ENCODE measurements around the gene SOCS6.
A peak's percentile ranks its signal among the peaks of the same experiment; 100 is the strongest.
"Not testable (repeated sequence)": the region's sequence is repeated elsewhere in the genome, so short reads cannot be mapped to it uniquely, and the experiment has no call there.

The SOCS6 gene, protein sequence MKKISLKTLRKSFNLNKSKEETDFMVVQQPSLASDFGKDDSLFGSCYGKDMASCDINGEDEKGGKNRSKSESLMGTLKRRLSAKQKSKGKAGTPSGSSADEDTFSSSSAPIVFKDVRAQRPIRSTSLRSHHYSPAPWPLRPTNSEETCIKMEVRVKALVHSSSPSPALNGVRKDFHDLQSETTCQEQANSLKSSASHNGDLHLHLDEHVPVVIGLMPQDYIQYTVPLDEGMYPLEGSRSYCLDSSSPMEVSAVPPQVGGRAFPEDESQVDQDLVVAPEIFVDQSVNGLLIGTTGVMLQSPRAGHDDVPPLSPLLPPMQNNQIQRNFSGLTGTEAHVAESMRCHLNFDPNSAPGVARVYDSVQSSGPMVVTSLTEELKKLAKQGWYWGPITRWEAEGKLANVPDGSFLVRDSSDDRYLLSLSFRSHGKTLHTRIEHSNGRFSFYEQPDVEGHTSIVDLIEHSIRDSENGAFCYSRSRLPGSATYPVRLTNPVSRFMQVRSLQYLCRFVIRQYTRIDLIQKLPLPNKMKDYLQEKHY

DNA sequence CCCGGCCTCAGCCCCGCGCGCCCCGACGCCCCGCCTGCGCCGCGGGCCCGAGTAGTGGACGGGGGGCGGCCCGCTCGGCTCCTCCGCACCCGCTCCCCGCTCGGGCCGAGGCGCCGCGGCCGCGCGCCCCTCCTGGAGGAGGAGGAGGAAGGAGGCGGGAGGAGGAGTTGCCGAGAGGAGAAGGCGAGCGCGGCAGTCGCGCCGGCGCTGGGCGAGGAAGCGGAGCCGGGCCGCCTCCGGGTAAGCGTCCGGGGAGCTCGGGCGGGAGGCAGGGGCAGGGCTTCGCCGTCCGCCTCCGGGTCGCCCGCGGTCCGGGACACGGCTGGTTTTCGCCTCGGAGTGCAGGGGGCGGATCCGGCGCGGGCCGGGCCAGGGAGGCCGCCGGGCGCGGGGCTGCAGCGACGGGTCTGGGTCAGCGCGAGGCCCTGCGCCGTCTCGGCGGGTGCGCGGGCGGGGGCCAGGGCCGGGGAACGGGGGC is at the start of gene SOCS6:
Gene SOCS6 (plus strand): TSS at position 195 of the 478 bp plus-strand sequence. CDS start 35,624 bp downstream, outside the sequence.
- DNase-seq (ENCODE audit: low spot score), result peak; percentile 88

DNA sequence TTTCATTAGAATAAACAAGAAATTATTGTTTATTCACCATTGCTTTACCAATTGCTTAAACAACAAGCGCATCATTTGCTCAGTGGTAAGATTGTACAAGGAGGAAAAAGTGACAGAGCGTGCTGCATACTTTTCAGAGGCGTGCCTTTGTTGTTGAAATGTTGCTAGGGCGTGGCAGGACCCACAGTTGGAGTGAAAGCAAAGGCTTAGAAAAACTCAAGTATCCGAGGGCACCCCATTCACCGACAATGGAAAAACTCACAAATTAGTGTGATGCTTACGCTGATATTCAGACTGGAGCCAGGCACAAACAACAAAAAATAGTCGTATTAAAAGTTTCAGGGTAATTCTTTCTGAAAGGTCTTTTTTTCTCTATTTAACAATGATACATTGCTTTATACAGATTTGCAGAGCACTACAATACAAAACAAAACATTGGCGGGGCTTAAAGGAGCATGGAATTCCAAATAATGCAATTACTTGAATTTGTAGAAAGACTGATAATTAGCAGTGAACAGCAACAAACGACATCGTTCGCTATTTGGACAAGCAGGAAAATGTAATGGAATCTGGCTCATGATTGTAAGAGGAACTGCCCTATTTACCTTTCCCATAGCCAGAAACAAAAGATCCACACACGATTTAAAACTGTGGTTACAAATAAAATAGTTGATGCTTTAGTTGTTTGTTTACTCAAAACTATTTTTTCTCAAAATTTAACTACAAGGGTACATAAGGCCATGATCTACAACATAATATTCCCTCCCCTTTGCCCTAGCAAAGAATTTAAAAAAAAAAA is 45.5 kb upstream of the SOCS6 start:
- no peak for DNase-seq (ENCODE audit: low spot score)

DNA sequence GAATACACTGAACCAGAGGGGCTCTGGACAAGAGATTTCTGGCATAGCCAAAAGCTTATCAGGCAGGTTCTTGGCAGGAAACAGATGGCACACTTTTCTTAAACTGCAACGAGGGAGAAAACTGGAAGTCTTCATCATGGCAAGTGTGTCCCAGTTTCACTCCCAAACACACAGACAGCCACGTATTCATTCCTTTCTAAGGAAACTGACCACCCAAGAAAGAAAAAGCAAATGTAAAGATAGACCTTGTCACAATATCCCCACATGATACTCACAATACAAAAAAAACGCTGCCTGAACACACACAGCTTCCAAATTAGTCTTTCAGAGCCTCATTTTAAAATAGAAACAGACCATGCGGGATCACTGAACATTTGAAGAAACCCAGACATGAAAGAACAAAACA is 42.8 kb upstream of the SOCS6 start:
- no peak for DNase-seq (ENCODE audit: low spot score)

DNA sequence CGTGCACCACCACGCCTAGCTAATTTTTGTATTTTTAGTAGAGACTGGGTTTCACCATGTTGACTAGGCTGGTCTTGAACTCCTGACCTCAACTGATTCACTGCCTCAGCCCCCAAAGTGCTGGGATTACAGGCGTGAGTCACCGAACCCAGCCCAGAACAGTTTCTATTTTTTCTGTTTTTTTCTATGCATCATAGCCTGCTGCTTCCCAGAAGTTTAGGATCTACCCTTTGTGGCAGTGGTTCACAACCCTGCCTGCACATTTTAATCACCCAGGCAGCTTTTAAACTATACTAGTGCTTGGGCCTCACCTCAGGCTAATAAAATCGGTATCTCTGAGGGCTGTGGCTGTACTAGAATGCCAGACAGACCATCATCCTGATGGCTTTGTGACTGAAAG is 39.7 kb upstream of the SOCS6 start:
- DNase-seq (ENCODE audit: low spot score), result no peak

DNA sequence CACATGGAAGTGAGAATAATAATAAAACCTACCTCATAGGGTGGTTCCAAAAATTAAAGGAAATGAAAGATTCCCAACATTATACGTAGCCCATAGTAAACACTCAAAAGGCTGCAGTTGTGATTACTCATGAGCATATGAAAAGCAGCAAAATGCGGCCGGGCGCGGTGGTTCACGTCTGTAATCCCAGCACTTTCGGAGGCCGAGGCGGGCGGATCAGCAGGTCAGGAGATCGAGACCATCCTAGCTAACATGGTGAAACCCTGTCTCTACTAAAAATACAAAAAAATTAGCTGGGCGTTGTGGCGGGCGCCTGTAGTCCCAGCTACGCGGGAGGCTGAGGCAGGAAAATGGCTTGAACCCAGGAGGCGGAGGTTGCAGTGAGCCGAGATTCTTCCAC is 39.0 kb upstream of the SOCS6 start:
- DNase-seq (ENCODE audit: low spot score), result not testable (repeated sequence)

DNA sequence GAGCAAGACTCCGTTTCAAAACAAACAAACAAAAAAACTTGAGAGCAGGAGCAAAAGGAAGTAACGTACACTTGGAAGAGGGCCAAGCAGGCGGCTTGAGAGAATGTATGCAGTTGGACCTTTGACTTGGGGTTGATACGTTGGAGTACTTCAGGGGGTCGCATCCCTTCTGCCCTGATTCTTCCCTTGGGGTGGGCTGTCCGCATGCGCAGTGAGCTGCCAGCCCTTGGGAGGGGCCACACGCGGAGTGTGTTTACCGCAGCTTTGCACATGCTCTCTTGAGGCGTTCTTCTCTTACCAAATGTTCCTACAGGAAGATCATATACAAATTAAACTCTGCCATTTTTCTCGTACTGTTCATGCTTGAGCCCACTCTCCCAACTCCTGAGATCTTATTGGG is 38.1 kb upstream of the SOCS6 start:
- no peak for DNase-seq (ENCODE audit: low spot score)

DNA sequence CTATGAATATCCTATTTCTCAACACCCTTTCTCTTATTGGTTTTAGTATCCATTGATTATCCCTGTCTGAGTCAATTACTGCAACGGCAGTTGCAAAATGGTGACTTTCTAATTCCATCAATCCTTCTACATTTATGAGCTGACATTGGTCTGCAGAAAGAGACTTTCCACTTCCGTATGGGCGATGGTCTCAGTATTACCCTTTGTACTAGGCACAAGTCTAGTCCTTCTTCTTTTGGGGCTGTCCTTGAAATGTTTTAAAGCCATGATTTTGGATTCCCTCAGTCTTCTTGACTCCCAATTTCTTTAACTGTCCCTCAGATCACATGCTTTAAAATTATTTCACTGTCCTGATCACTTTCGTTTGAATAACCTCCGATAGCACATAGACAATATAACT is 32.7 kb upstream of the SOCS6 start:
- DNase-seq (ENCODE audit: low spot score), result no peak

DNA sequence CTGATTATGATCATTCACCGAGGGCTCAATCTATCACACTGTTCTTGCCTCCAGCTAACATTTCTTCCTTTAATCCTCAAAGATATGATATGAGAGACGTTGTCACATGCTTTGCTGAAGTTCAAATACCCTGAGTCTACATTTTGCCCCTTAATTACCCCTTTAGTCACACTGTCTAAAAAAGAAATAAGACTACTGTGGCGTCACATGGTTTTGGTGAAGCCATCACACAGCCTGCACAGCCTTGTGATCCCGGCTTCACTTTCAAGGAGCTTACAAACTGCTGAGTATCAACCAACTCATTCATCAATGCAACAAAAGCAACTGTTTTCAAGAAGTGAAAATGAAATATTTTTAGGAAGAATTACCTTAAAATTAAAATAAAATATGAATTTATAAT is 31.9 kb upstream of the SOCS6 start:
- DNase-seq (ENCODE audit: low spot score), result no peak

DNA sequence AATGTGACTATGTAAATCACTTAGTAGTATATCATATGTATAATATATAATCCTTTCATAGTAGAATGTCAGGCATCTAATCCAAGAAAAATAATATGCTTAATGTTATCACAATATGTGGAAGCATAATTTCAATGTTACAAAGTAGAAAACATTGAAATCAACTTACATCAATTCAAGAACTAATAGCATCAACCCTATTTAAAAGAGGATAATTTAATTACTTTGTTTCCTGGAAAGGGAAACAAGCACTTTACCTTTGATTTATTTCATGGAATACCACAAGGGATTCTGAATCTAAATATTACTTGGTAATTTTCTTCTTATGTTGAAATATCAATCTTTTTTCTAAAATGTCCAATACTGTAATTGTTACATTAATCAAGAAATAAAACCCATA is 30.6 kb upstream of the SOCS6 start:
- no peak for DNase-seq (ENCODE audit: low spot score)

DNA sequence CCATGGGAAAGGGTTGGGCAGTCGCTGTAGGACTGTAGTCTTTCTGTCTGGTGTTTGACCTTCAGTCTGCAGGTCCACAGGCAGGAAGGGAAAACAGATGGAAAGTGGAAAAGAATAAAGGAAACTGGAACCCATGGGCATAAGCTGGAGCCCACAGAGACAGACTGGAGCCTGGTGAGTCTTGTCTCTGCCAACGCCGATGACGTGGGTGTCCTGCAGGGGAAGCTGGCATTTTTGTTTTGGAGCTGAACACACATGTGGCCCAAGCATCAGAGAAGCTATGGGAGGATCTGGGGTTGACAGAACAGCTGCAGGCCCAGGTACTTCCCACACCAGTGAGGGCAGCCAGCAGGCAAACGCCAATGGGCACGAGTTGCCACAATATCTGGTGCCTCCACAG is 28.2 kb upstream of the SOCS6 start:
- DNase-seq (ENCODE audit: low spot score), result no peak

DNA sequence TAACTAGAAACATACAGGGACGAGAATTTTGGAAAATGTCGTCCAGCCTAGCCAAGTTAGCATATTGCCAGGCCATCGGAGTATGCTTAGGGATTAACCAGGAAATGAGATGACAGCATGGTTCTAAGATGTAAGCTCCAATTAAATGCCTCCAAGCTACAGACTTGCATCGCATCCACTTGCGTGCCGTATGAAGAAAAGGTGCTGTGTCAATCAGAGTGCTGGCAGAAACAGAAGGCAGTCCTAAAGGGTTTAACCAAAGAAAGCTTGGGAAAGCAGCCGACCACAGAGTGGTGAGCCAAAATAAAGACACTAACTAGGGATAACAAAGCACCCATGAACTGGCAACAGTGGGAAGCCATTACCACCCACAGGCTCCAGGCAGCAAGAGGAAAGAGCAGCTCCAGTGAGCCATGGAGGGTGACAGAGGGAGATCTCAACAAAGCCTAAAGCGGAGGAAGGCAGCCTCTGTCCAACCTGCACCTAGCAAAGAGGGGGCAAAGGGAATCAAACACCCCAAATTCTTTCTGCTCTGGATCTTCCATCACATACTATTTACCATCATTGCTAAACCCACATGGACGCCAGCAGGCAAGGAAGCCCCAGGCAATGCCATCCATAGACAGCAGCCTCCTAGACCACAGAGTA is 27.6 kb upstream of the SOCS6 start:
- no peak for DNase-seq (ENCODE audit: low spot score)

DNA sequence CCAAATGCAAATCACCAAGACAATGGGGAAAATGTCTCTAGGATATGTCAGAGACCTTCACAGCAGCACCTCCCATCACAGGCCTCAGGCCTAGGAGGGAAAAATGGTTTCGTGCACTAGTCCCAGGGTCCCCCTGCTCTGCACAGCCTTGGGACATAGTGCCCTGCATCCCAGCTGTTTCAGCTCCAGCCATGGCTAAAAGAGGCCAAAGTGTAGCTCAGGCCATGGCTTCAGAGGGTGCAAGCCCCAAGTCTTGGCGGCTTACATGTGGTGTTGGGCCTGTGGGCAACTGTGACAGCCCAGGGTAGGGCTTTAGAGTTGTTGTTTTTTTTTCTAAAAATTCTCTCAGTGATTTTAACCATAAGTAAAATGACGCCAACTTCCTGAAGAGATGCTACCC is 25.5 kb upstream of the SOCS6 start:
- no peak for DNase-seq (ENCODE audit: low spot score)

DNA sequence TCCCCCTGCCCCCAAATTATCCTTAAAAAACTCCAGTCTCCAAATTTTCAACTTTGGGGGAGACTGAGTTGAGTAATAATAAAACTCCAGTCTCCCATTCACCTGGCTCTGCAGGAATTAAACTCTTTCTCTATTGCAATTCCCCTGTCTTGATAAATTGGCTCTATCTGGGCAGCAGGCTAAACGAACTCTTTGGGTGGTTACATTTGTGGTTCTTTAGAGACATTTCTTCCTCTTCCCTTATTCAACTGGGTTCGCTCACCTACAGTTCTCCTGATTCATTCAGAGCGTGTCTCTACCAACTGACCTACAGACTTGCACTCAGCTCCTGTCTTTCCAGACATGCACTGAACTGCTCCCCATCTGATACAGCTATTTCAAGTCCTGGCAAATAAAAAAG is 17.1 kb upstream of the SOCS6 start:
- DNase-seq (ENCODE audit: low spot score), result no peak

DNA sequence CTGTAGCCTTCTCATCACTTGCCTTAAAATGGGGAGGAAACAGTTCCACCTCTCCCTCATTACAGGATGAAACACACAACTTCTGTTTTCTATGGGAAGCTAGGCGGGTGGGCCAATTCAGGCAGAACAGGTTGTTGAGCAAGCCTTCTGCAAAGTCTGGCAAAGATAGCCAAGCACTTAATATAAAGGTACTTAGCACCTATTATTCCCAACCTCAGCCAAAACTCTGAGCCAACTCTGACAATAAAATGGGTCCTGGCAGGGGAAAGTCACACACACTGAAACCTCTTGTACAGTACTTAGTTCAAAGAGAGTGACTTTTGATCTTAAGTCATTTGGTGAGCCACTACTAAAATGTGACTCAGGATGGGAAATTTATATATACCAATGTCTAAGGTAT is 15.8 kb upstream of the SOCS6 start:
- DNase-seq (ENCODE audit: low spot score), result no peak

DNA sequence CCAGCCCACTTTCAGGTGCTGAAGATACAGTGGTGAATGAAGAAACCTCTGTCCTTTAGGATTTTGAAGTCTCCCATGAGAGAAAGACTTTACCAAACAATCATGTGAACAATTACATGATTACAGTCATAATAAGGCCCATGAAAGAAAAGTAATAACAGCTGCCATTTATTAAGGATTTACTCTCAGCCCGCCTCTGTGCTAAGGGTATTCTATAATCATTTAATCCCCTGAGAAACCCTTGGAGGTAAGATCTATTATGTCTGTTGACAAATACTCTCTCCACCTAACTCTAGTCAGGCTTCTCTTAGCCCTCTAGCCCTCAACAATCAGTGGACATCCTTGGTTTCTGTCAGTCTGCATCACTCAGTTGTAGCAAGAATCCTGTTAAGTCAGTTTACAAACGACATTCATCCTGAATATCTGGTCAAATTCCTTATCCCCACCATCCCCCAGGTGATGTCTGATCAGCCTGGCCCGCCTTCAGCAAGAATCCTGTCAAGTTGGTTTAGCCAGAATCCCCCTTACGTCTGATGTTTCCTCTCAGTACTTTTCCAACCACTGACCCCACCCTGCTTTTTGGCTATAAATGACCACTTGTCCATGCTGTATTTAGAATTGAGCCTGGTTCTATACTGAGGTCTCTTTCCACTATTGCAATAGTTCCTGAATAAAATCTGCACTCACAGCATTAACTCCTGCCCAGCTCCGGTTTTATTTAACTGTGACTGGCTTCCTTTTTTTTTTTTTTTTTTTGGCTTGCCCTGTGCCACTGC is 12.2 kb upstream of the SOCS6 start:
- no peak for DNase-seq (ENCODE audit: low spot score)

DNA sequence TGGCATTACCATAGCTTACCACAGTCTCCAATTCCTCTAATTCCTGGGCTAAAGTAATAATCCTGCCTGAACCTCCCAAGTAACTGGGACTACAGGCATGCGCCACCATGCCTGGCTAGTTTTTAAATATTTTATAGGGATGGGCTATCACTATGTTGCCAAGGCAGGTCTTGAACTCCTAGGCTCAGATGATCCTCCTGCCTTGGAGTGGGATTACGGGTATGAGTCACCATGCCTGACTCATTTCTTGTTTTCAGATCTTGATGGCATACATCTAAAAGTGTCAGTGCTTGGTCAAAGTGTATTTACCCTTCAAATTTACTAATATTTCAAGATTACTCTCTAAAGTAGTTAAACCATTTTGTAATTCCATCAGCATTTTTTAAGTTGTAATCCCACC is 9.4 kb upstream of the SOCS6 start:
- no peak for DNase-seq (ENCODE audit: low spot score)

DNA sequence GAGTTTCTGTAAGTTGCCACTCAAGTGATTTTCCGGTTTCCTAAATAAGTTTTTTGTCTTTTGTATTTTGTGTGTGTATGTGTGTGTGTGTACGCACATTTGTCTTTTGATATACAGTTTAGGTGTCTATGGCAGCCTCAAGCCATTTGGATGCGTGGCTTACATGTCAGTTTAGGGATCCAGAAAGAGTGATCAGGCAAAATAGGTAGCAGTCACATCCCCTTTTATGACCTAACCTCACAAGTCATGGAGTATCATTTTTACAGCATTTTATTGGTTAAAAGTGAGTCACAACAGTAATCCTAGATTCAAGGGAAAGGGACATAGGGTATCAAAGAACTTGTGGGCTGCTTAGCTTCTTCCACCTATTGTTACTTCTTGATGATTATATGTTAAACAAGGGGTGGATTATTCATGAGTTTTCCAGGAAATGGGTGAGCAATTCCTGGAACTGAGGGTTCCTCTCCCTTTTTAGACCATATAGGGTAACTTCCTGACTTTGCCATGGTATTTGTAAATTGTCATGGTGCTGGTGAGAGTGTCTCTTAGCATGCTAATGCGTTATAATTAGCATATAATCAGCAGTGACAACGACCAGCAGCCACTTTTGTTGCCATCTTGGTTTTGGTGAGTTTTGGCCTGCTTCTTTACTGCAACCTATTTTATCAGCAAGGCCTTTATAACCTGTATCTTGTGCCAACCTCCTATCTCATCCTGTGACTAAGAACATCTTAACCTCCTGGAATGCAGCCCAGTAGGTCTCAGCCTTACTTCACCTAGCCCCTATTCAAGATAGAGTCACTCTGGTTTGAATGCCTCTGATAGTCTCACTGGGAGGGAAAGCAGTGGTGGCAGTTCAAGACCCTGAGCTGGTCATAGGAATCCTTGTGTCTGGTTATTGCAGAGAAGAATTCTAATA is 8.6 kb upstream of the SOCS6 start:
- DNase-seq (ENCODE audit: low spot score), result no peak

DNA sequence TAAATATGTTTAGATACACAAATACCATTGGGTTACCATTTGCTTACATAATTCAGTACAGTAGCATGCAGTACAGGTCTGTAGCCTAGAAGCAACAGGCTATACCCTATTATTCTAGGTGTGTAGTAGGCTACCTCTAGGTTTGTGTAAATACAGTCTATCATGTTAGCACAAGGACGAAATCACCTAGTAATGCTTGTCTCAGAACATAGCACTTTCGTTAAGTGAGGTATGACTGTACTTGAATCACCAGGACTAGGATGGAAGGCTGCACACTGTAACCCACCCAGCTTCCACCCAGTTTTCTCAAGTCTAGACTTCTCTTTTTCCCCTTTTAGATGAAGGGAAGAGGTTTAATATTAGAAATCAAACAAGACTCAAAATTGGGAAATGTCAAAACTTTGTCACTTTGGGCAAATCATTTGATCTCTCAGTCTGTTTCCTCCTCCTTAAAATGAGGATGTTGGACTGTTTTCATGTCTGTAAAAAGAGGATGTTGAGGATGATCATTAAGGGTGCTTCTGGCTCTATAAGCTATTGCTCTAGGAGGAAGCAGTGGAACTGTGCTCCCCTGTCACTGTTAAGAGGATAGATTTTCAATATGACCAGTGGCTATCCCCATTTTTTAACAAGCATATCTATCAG is 3.7 kb upstream of the SOCS6 start:
- no peak for DNase-seq (ENCODE audit: low spot score)

DNA sequence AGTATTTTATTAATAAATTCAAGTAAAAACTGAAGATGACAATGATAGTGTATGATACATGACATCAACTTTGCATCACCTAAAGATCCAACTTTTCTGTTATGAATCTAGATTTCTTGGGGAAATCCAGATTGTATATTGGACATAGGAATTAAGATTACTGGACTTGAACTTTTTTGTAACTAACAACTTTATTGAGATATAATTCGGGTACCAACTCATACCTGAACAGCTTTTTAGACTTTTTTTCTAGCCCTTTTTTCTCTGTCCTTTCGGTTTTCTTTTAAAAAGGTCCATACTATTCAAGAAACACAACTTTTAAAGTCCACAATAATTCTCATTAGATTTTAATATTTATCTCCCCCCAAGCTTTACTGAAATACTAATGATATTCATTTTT is 1.1 kb upstream of the SOCS6 start:
- no peak for DNase-seq (ENCODE audit: low spot score)
